GM18858 (cell line): Measurements from ENCODE around the gene OCA2.
"Not testable (repeated sequence)": the region's sequence is repeated elsewhere in the genome, so short reads cannot be mapped to it uniquely, and the experiment has no call there.

Experiments used
- ATAC-seq: cut with Tn5 transposase; IDR thresholded peaks from one replicate; pipeline ENCODE4 v1.9.1; 2021; ENCODE audit not compliant: unreplicated experiment

The OCA2 gene

DNA sequence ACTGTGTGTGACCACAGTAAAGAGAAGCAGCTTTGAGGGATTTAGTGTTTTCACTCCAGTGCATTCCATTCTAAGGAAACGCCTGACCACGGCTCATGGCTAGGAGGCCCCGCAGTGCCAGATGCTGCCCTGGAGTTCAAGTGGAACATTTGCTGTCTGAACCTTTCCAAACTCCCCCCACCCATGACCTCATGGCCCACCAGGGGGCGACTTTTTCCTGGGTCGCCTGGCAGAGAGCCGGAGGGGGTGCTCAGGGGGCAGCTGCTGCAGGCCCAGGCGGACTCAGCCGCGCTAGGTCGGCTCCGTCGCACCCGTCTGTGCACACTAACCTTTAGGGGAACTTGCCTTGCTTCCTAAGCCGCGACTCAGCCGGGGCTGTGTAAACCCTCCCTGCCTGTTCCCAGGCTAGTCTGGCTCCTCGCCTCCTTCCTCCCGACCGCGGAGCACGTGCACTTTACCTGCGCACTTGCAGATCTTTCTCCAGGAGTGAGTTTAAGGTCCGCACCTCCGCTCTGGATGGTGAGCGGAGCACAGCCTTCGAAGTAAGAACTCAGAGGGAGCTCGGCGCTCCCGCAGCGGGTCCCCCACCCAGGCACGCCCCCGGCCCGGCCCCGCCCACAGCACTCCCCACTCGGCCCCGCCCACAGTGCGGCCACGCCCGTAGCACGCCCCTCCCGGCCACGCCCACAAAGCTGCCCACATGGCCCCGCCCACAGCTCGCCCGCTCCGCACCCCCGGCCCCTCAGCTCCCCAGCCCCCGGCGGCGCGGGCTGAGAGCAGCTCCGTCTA is at the start of gene OCA2:
TSS of gene OCA2 (minus strand) at position 550 of the 789 bp plus-strand sequence. CDS start 17,441 bp downstream, outside the sequence.
- ATAC-seq: no peak

DNA sequence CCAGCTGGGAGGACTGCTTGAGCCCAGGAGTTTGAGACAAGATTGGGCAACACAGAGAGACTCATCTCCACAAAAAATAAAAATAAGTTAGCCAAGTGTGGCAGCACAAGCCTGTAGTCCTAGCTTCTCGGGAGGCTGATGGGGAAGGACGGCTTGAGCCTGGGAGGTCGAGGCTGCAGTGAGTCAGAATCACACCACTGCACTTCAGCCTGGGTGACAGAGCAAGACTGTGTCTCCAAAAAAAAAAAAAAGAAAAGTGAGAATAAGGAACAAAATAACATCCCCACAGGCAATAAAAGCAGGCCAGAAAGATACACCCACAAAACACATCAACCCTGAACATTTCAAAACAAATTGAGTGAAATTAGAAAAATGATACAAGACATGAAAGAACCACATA is 48.7 kb upstream of the OCA2 start:
- ATAC-seq: no peak

DNA sequence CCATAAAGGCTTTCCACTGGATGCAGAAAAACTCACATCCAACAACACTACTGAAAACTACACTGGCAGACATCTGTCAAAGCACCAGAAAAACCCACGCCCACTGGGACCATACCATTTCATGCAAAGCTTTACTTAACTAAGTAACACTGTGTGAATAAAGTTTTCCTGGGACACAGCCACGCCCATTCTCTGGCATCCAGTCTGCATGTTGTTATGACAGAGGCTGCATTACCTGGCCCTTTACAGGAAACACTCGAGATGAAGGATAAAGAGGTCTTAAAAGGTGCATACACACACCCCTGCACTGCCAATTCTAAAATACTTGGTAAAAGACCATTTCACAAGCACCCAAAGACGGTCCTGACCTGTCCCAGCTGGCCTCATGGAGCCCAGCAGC is 46.3 kb upstream of the OCA2 start:
- not testable (repeated sequence) for ATAC-seq

GRCh38 chr15:28140062-28140461 is 40.9 kb upstream of the OCA2 start:
- ATAC-seq: no peak

- not testable (repeated sequence) for ATAC-seq
Measured at GRCh38 chr15:28137408-28138039, 38.4 kb upstream of the OCA2 start.

DNA sequence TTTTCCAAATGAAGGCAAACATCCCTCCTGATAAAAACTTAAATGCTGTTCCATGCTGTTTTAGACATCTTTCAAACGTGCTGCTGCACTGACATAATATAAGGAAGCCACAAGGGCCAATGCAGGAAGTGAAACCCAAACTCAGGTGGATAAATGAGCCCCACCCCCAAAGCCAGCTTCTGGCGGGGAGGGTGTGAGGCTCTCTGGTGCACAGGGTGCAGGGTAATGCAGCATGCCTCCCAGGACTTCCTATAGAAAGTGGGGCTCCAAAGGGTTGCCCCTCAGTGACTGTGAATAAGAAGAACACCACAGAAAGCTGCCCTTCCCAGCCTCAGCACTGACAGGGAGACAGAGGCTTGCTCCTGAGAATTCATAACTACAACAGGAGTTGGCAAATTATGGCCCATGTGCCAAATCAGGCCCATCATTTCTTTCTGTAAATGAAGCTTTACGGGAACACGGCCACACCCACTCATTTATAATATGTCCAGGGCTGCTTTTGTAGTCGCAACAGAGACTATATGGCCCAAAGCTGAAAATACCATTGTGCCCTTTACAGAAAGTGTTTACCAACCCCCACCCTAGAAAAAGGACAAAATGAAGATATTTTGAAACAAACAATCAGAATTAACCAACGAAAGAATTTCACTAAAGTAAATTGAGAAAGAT is 37.3 kb upstream of the OCA2 start:
- ATAC-seq: peak; percentile 98

DNA sequence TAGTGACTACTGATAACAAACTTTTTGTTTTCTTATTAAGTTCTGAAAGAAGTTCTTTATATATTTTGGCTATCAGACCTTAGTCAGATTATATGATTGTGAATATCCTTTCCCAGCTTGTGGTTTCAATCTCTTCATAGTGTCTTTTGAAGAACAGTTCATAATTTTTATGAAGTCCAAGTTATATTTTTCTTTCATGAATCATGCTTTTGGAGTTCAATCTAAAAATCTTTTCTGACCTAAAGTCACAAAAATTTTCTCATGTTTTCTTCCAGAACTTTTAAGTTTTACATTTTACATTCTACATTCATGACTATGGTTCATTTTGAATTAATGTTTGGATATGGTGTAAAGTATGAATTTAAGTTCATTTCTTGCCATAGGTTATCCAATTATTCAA is 34.2 kb upstream of the OCA2 start:
- ATAC-seq: no peak

DNA sequence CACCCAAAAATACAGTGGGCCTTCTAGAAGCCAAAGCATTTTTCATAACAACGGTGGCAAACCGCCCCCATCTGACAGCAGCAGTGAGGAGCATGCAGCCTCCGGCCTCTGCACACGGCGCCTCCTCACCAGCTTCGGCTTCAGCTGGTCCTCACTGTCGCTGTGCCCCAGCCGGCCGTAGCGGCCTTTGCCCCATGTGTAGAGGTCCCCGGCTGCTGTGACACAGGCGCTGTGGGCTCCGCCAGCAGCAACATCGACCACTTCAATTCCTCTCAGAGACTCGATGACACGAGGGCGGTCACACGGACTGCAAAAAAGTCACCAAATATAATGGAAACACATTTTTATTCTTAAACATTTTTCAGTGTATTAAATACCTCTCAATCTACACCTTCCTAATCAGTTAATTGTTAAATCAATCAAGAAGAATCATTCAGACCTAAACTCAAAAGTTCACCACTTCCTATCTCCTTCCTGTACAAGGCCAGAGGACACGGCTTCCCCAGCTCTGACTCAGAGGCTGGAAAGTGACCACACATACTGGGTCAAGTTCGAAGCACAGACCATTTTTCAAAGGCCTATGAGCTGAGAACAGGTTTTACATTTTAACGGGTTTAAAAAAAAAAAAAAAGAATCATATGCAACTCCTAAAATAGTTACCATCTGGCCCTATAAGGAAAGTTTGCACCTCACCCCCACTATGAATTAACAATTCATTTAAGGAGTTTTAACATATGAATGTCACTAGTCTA is 33.6 kb upstream of the OCA2 start:
- ATAC-seq: no peak

GRCh38 chr15:28131946-28132345 is 32.8 kb upstream of the OCA2 start:
- no peak for ATAC-seq

DNA sequence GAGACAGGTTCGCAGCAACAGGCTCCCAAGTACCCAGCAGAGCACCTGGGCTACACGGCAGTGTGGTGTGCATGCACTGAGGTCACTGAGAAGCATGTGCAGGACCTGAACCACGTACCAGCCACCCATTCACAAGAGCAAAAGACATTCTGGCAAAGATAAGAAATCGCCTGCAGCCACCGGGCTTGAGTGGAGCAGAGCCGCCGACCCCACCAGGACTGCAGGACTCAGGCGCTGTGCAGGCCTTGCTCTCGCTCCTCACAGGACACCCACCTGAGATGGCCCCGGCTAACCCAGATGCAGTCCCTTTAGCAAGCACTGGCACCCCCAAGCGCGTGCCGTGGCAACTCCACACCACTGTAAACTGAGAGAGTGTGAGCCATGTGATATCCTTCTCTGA is 32.3 kb upstream of the OCA2 start:
- no peak for ATAC-seq

DNA sequence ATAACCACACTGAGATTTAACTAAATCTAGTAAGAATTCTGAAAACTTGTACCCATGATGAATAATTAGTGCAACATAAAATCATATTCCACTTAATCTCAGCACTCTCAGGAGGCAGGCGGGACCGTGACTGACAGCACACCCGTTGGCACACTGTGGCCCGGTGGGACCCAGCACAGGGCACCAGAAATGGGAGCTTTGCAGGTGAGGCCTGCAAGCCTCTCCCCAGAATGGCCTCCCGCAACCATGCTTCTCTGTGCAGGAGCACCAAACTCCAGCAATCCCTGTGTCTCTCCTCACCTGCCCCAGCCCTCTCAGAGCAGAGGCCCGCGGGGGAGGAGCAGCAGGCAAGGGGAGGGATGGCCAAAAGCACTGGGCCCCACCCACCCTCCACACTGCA is 31.5 kb upstream of the OCA2 start:
- ATAC-seq: no peak

DNA sequence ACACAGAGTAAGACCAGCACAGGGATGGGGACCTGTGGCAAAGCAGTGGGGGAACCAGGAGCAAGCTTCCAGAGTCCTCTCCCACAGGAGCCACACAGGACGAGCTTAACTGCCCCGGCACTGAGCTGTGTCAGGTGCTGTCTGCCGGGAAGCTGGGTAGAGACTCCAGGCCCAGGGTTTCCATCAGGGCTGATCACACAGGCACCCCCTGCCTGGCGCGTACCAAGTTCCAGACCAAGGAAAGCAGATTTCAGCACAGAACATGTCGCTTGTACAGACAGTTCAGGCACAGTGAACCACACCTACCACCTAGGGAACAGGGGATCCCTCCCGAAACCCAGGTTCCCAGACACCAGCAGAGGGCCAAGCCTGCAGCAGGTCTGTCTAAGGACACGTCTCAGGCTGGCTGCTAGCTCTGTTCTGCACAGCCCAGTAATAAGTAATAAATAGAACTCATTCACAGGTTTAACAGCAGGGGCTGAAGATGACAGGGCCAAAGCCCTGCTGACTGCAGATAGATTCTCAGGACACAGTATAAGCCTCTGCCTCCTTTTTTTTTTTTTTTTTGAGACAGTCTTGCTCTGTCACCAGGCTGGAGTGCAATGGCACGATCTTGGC is 30.2 kb upstream of the OCA2 start:
- ATAC-seq: no peak

GRCh38 chr15:28128031-28128430 is 28.9 kb upstream of the OCA2 start:
- ATAC-seq: no peak

GRCh38 chr15:28127036-28127435 is 27.9 kb upstream of the OCA2 start:
- no peak for ATAC-seq

GRCh38 chr15:28125673-28126651 is 26.8 kb upstream of the OCA2 start:
- no peak for ATAC-seq

DNA sequence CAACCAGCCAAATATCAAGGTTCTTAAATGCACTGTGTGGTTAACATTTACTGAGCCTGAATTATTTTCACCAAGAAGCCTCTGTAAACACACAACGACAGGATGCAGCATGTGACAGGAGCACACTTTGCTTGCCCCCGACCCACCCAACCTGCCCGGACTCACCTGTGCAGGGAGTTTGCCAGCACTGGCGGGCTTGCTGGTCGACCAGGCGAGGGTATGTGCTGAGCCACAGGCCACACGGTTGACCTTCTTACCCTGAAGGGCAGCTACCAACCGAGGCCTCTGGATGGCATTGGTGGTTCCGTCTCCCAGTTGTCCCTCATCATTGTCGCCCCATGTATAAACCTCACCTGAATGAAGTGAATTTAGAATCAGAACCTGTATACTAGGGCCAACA is 25.7 kb upstream of the OCA2 start:
- no peak for ATAC-seq

GRCh38 chr15:28123408-28124023 is 24.4 kb upstream of the OCA2 start:
- ATAC-seq: no peak

DNA sequence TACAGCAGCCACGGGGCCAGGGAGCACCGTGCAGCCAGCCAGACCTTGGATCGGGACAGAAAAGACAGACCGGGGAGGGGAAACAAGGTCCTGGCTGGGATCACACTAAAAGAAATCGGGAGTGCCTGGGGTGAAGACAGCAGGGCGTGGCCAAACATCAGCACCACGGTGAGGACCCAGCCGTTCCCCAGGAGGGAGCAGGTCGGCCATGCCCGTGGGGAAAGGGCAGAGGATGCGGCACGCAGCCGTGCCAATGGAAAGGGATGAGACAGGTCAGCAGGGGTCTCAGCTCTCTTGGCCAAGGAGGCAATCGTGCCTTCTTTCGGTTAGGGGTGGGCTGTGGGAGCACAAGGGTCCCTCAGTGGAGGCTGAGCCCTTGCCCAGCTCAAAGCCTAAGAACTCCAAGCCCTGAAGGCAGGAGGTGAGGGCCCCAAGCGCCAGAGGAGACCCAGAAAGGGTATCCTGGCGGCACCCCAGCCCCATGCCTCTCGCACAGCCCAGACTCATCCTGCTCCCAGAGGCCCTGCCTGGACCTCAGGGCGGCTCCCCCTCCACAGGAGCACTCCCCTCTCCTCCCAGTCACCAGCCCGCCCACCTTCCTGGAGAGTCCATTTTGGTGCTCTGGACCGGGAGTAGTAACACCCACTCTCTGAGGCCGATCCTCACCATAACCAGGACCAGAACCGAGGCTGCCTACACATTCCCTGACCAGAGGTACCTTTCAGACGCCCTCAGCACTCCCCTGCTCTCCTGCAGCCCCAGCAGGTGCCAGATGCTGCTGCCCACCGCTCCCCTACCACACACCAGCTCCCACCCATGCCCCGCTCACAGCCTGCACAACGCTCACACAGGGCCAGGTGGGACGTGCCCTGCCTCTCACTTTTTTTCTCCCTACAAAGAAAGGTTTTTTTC is 23.2 kb upstream of the OCA2 start:
- ATAC-seq: no peak
